Measurements from ENCODE around the gene CS. TPM values are rescaled to one million over a fixed set of nuclear protein-coding genes. Genes with fewer than 3 reads are reported as not detected.
A peak's percentile ranks its signal among the peaks of the same experiment; 100 is the strongest.
"Not testable (repeated sequence)": the region's sequence is repeated elsewhere in the genome, so short reads cannot be mapped to it uniquely, and the experiment has no call there.

The CS gene
- total RNA-seq: 100 to 1,000 TPM; 134 to 167 TPM
- polyA plus RNA-seq (2013, experiment 1 of 2): 159 TPM
- polyA plus RNA-seq (2013, experiment 2 of 2): 143 TPM
- long read RNA-seq, experiment 1, transcript CS-201 (11 exons, 2,975 nt): major isoform, 15 of 33 reads
- long read RNA-seq, experiment 1, partial matches to known transcripts: 7 of 33 reads
- long read RNA-seq, experiment 1, other reads (novel, unspliced or antisense): 11 of 33 reads
- long read RNA-seq, experiment 2, transcript CS-201 (11 exons, 2,975 nt): major isoform, 151 of 191 reads
- long read RNA-seq, experiment 2, partial matches to known transcripts: 17 of 191 reads
- long read RNA-seq, experiment 2, other reads (novel, unspliced or antisense): 22 of 191 reads
- long read RNA-seq, experiment 3, transcript CS-201 (11 exons, 2,975 nt): major isoform, 40 of 69 reads
- long read RNA-seq, experiment 3, partial matches to known transcripts: 18 of 69 reads
- long read RNA-seq, experiment 3, other reads (novel, unspliced or antisense): 6 of 69 reads
- long read RNA-seq, experiment 4, transcript CS-201 (11 exons, 2,975 nt): major isoform, 22 of 36 reads
- long read RNA-seq, experiment 4, partial matches to known transcripts: 11 of 36 reads
- long read RNA-seq, experiment 4, other reads (novel, unspliced or antisense): 2 of 36 reads

DNA sequence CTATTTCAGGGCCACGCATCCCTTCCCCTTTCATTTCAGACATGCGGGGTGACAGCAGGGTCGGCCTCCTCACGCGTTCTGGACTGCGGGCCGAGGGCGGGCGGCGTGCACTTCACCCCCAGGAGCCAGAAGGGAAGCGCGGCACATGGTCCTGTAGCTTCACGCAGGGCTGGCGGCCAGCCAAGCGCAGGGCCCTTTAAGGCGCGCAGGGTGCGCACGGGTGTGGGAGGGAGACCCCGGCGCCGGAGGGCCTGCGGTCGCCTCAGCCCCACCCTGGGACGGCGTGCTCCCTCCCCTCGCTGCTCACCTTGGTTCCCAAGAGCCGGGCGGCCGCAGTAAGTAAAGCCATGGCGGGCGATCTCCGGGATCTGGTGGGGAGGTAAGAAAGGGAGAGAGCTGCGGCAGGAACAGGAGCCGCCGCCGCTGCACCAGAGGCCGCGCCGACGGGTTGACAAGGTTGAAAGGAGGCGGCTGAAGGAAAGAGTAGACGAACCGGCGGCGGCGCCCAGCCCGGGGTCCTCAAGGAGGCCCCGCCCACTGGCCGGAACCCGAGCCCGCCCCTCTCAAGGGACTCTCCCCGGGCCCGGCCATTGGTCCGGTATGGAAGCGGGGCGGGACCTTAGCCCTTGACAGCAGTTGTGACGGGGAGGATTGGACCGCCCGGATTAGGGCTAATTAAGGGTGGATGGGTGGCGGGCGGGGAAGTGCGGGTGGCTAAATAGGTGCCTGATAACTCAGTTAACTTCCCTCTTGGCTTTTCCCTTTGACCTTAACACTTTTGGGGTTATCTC lies at the start of gene CS:
Gene CS, minus strand, starts transcription at position 478 of the 791 bp plus-strand sequence. Its CDS starts 129 bp downstream, at position 349.
- H3K4me3 ChIP-seq (ENCODE audit: low read length): peak within 1 kb of the TSS; percentile 94
- DNase-seq: peak; percentile 100
- H3K27ac ChIP-seq (ENCODE audit: low read depth, low read length): peak within 1 kb of the TSS; percentile 74
- no peaks in the 10 kb centered on the region for H3K9me3 ChIP-seq (ENCODE audit: control insufficient read depth, low read length)
- peaks cover 36% of the 10 kb centered on the region for H3K36me3 ChIP-seq (ENCODE audit: control insufficient read depth, insufficient read depth, low read length)
- peak within 1 kb of the TSS; percentile 97 for H3K27ac Mint-ChIP-seq
- no peaks in the 10 kb centered on the region for H3K27me3 Mint-ChIP-seq (ENCODE audit: insufficient read depth)
- H3K4me1 ChIP-seq (ENCODE audit: control insufficient read depth, insufficient read depth, low read length): peaks cover 9% of the 10 kb centered on the region
- TF ChIP-seq, protein P1, sequence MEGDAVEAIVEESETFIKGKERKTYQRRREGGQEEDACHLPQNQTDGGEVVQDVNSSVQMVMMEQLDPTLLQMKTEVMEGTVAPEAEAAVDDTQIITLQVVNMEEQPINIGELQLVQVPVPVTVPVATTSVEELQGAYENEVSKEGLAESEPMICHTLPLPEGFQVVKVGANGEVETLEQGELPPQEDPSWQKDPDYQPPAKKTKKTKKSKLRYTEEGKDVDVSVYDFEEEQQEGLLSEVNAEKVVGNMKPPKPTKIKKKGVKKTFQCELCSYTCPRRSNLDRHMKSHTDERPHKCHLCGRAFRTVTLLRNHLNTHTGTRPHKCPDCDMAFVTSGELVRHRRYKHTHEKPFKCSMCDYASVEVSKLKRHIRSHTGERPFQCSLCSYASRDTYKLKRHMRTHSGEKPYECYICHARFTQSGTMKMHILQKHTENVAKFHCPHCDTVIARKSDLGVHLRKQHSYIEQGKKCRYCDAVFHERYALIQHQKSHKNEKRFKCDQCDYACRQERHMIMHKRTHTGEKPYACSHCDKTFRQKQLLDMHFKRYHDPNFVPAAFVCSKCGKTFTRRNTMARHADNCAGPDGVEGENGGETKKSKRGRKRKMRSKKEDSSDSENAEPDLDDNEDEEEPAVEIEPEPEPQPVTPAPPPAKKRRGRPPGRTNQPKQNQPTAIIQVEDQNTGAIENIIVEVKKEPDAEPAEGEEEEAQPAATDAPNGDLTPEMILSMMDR (conservative IDR thresholded peaks at IDR 0.05): no peak
- H3K36me3 Mint-ChIP-seq (ENCODE audit: low read depth): peaks cover 18% of the 10 kb centered on the region
- H3K27me3 ChIP-seq (ENCODE audit: control insufficient read depth, insufficient read depth, low read length, poor library complexity, severe bottlenecking): no peaks in the 10 kb centered on the region
- H3K4me1 Mint-ChIP-seq: peaks cover 25% of the 10 kb centered on the region
- 0% methylated on average over 25 to 63 of the region's 63 CpGs for WGBS, 2 experiments (ENCODE audit: insufficient coverage in 1 of 2, insufficient read length in 1 of 2)
- H3K9ac ChIP-seq (ENCODE audit: extremely low read depth, low read length, poor library complexity, severe bottlenecking): peak within 1 kb of the TSS; percentile 67
- peak within 1 kb of the TSS; percentile 88 for H3K4me3 Mint-ChIP-seq
- no peaks in the 10 kb centered on the region for H3K9me3 Mint-ChIP-seq

DNA sequence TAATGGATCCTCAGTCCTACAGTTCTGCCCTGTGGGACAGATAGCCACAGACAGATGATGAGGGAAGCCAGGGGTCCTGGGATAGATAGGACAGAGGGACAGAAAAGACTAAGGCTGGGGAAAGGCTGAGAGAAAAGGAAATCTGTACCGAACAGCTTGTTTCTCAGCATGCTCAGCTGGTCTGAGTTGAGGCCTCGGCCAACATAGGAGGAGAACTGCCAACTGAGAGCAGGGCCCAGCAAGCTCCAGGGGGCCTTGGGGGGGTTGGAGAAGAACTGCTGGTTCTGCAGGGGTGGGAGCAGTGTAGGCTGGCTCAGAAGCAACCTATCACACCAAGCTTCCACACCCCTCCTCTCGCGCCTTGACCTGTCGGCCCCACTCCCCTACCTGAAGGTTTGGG lies 48.6 kb upstream of the CS start:
- no peaks in the 10 kb centered on the region for H3K9me3 Mint-ChIP-seq
- no peak for DNase-seq
- 95 to 100% methylated on average over 2 to 5 of the region's 5 CpGs for WGBS, 2 experiments (ENCODE audit: insufficient coverage in 1 of 2, insufficient read length in 1 of 2)
- no peaks in the 10 kb centered on the region for H3K4me1 Mint-ChIP-seq
- TF ChIP-seq, protein P1 (conservative IDR thresholded peaks at IDR 0.05): no peak
- Histone ChIP-seq H3K4me3 (ENCODE audit: low read length) (no peak overlapping the region), H3K27me3 (ENCODE audit: control insufficient read depth, insufficient read depth, low read length, poor library complexity, severe bottlenecking) (no peaks in the 10 kb centered on the region), H3K4me1 (ENCODE audit: control insufficient read depth, insufficient read depth, low read length) (no peaks in the 10 kb centered on the region), H3K27ac (ENCODE audit: low read depth, low read length) (no peak overlapping the region), H3K9ac (ENCODE audit: extremely low read depth, low read length, poor library complexity, severe bottlenecking) (no peak overlapping the region), H3K9me3 (ENCODE audit: control insufficient read depth, low read length) (no peaks in the 10 kb centered on the region), H3K36me3 (ENCODE audit: control insufficient read depth, insufficient read depth, low read length) (peaks cover 73% of the 10 kb centered on the region)
- H3K27ac Mint-ChIP-seq: no peak overlapping the region
- H3K36me3 Mint-ChIP-seq (ENCODE audit: low read depth): peaks cover 68% of the 10 kb centered on the region
- no peak overlapping the region for H3K4me3 Mint-ChIP-seq
- H3K27me3 Mint-ChIP-seq (ENCODE audit: insufficient read depth): no peaks in the 10 kb centered on the region

DNA sequence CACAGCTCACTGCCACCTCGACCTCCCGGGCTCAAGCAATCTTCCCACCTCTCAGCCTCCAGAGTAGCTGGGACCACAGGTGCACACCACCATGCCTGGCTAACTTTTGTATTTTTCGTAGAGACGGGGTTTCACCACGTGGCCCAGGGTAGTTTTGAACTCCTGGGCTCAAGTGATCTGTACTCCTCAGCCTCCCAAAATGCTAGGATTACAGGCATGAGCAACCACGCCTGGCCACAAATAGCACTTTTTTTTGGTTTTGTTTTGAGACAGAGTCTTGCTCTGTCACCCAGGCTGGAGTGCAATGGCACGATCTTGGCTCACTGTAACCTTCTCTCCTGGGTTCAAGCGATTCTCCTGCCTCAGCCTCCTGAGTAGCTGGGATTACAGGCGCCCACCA lies 47.1 kb upstream of the CS start:
- not testable (repeated sequence) for H3K4me3 ChIP-seq (ENCODE audit: low read length); H3K9ac ChIP-seq (ENCODE audit: extremely low read depth, low read length, poor library complexity, severe bottlenecking); H3K27me3 ChIP-seq (ENCODE audit: control insufficient read depth, insufficient read depth, low read length, poor library complexity, severe bottlenecking); H3K4me1 Mint-ChIP-seq; H3K9me3 Mint-ChIP-seq; H3K9me3 ChIP-seq (ENCODE audit: control insufficient read depth, low read length); DNase-seq; H3K27me3 Mint-ChIP-seq (ENCODE audit: insufficient read depth); H3K4me1 ChIP-seq (ENCODE audit: control insufficient read depth, insufficient read depth, low read length); H3K27ac ChIP-seq (ENCODE audit: low read depth, low read length); H3K4me3 Mint-ChIP-seq
- 91 to 92% methylated on average over 7 to 9 of the region's 9 CpGs for WGBS, 2 experiments (ENCODE audit: insufficient coverage in 1 of 2, insufficient read length in 1 of 2)
- peaks cover 76% of the 10 kb centered on the region for H3K36me3 ChIP-seq (ENCODE audit: control insufficient read depth, insufficient read depth, low read length)
- Mint-ChIP-seq H3K27ac (peak overlapping the region; percentile 72), H3K36me3 (ENCODE audit: low read depth) (peaks cover 76% of the 10 kb centered on the region)
